GM23338 (cell line): Measurements from ENCODE around the gene SLC22A4. TPM values are rescaled to one million over a fixed set of nuclear protein-coding genes. Genes with fewer than 3 reads are reported as not detected.

Experiments
- ATAC-seq: fragments of 200-7000 bp; cut with Tn5 transposase; 3 replicates; pipeline ENCODE4 v1.9.1; 2020
- DNase-seq: peaks from one replicate; pipeline ENCODE4 v3.0.0-alpha.2; 2015; ENCODE audit warnings: low spot score
- H2AFZ ChIP-seq: fragments of 200-600 bp; sonication (generic); 2 replicates; pipeline ENCODE4 v1.8.0; 2016; ENCODE audit warnings: antibody characterized with exemption, mild to moderate bottlenecking, moderate library complexity
- H3F3A ChIP-seq: fragments of 200-600 bp; sonication (generic); replicated peaks from 2 replicates; pipeline ENCODE4 v1.8.0; 2017; ENCODE audit warnings: antibody characterized with exemption, mixed run types, low read depth
- H3K27ac ChIP-seq: fragments of 200-600 bp; sonication (generic); 2 replicates; pipeline ENCODE4 v1.6.1; 2016; ENCODE audit warnings: low read depth
- H3K27me3 ChIP-seq: fragments of 200-600 bp; sonication (generic); 2 replicates; pipeline ENCODE4 v1.8.0; 2016; ENCODE audit warnings: mild to moderate bottlenecking, mixed run types, moderate library complexity; ENCODE audit not compliant: insufficient read depth
- H3K36me3 ChIP-seq: fragments of 200-600 bp; sonication (generic); 2 replicates; pipeline ENCODE4 v1.8.0; 2016; ENCODE audit warnings: mild to moderate bottlenecking; ENCODE audit not compliant: insufficient read depth
- H3K4me1 ChIP-seq: fragments of 200-600 bp; sonication (generic); 2 replicates; pipeline ENCODE4 v1.8.0; 2016; ENCODE audit warnings: mild to moderate bottlenecking, moderate library complexity; ENCODE audit not compliant: insufficient read depth
- H3K4me2 ChIP-seq: fragments of 200-600 bp; sonication (generic); 2 replicates; pipeline ENCODE4 v1.7.1; 2017; ENCODE audit warnings: mixed run types
- H3K4me3 ChIP-seq: fragments of 200-600 bp; sonication (generic); 2 replicates; pipeline ENCODE4 v1.6.1; 2016; ENCODE audit warnings: mixed run types
- H3K79me2 ChIP-seq: fragments of 200-600 bp; sonication (generic); replicated peaks from 2 replicates; pipeline ENCODE4 v1.8.0; 2017; ENCODE audit warnings: mild to moderate bottlenecking; ENCODE audit not compliant: insufficient read depth
- H3K9me2 ChIP-seq: fragments of 200-600 bp; sonication (generic); 2 replicates; pipeline ENCODE4 v1.8.0; 2017; ENCODE audit not compliant: insufficient read depth
- H4K20me1 ChIP-seq: fragments of 200-600 bp; sonication (generic); replicated peaks from 2 replicates; pipeline ENCODE4 v1.8.0; 2017; ENCODE audit warnings: mild to moderate bottlenecking; ENCODE audit not compliant: insufficient read depth
- H3K27ac Mint-ChIP-seq: 2 replicates; pipeline ENCODE4 v1.8.0; 2020; ENCODE audit warnings: inconsistent platforms, mild to moderate bottlenecking, moderate library complexity, mixed read lengths
- H3K27me3 Mint-ChIP-seq: 3 replicates; pipeline ENCODE4 v1.8.0; 2022; ENCODE audit warnings: low read depth, mild to moderate bottlenecking, moderate library complexity, mixed read lengths, inconsistent platforms; ENCODE audit not compliant: insufficient read depth, poor library complexity
- H3K36me3 Mint-ChIP-seq: 3 replicates; pipeline ENCODE4 v1.8.0; 2021; ENCODE audit warnings: low read depth, mild to moderate bottlenecking, inconsistent platforms, moderate library complexity, mixed read lengths
- H3K4me1 Mint-ChIP-seq: 3 replicates; pipeline ENCODE4 v1.8.0; 2020; ENCODE audit warnings: mild to moderate bottlenecking, inconsistent platforms, mixed read lengths
- H3K4me3 Mint-ChIP-seq: 3 replicates; pipeline ENCODE4 v1.8.0; 2021; ENCODE audit warnings: moderate library complexity, mild to moderate bottlenecking, inconsistent platforms, mixed read lengths
- H3K9me3 Mint-ChIP-seq: 3 replicates; pipeline ENCODE4 v1.8.0; 2020; ENCODE audit warnings: moderate library complexity, mild to moderate bottlenecking, inconsistent platforms, mixed read lengths
- CTCF ChIP-seq, 2 experiments: fragments of 200-600 bp in 1 of 2; sonication (generic) in 1 of 2; conservative IDR thresholded peaks; 2 replicates each; pipeline versions ENCODE4 v1.5.1 to v1.6.1; 2016 to 2017; ENCODE audit warnings: antibody characterized with exemption in 2 of 2, low read depth in 2 of 2, mild to moderate bottlenecking in 2 of 2, moderate library complexity in 1 of 2
- ETS1 ChIP-seq: IDR thresholded peaks from 2 replicates; pipeline ENCODE4 v1.6.1; 2016; ENCODE audit warnings: antibody characterized with exemption
- EZH2 ChIP-seq: fragments of 200-600 bp; sonication (generic); IDR thresholded peaks from one replicate; pipeline ENCODE4 v1.8.0; 2017; ENCODE audit warnings: antibody characterized with exemption, mild to moderate bottlenecking, low read depth; ENCODE audit not compliant: unreplicated experiment
- EZH2phosphoT487 ChIP-seq: fragments of 200-600 bp; sonication (generic); IDR thresholded peaks from one replicate; pipeline ENCODE4 v1.8.1; 2018; ENCODE audit warnings: antibody characterized with exemption; ENCODE audit not compliant: unreplicated experiment
- JUNB ChIP-seq: IDR thresholded peaks from one replicate; pipeline ENCODE4 v1.6.1; 2016; ENCODE audit warnings: antibody characterized with exemption; ENCODE audit not compliant: unreplicated experiment
- NANOG ChIP-seq: IDR thresholded peaks from 2 replicates; pipeline ENCODE4 v1.6.1; 2016; ENCODE audit warnings: antibody characterized with exemption, borderline replicate concordance
- STAT1 ChIP-seq: IDR thresholded peaks from one replicate; pipeline ENCODE4 v1.6.1; 2016; ENCODE audit warnings: antibody characterized with exemption; ENCODE audit not compliant: unreplicated experiment
- ZNF114 ChIP-seq: fragments of 250-450 bp; sonication (Bioruptor Pico); IDR thresholded peaks from 2 replicates; pipeline ENCODE4 v1.5.0; 2020; ENCODE audit warnings: mild to moderate bottlenecking, moderate library complexity
- polyA plus RNA-seq: library from polyadenylated mRNA; unstranded; fragments of >200 nt; fragmentation: Nextera tagmentation; extraction: Ambion mirVana; gene quantifications from 2 replicates; pipeline ENCODE4 v1.2.1, GENCODE V29; 2016
- total RNA-seq: library from RNA; depleted of rRNA; stranded (reverse); fragments of >200 nt; shearing (Covaris generic); gene quantifications from 2 replicates; pipeline ENCODE4 v1.2.3, GENCODE V29; 2014

SLC22A4 gene
- total and polyA plus RNA-seq, 2 experiments from 2014 or later, result 0.28 to 0.40 TPM

GRCh38 chr5:132273631-132274030, 20.6 kb upstream of the SLC22A4 start (continued):
- TF ChIP-seq CTCF (conservative IDR thresholded peaks at IDR 0.05; ENCODE audit: low read depth in 2 of 2) (no peak), STAT1 (no peak), EZH2 (no peak), NANOG (no peak), ETS1 (no peak), EZH2phosphoT487 (no peak), JUNB (no peak)

GRCh38 chr5:132274050-132274792, 20.0 kb upstream of the SLC22A4 start:
- H3K4me3 Mint-ChIP-seq, result no peak overlapping the region
- Histone ChIP-seq H3K4me2 (no peak overlapping the region), H3K27me3 (no peaks in the 10 kb centered on the region), H3F3A (peaks cover 5% of the 10 kb centered on the region; the same call in 1 of the 2 replicates), H3K9me2 (0 out of 2 replicates have a peak, but pooled peaks cover 4% of the 10 kb centered on the region), H2AFZ (no peak overlapping the region), H3K79me2 (no peaks in the 10 kb centered on the region), H3K4me3 (no peak overlapping the region), H3K27ac (no peak overlapping the region), H3K4me1 (0 out of 2 replicates have a peak, but pooled peaks cover 6% of the 10 kb centered on the region), H3K36me3 (no peaks in the 10 kb centered on the region), H4K20me1 (no peaks in the 10 kb centered on the region)
- TF ChIP-seq ZNF114 (CRISPR knock-in tag) (no peak), CTCF (conservative IDR thresholded peaks at IDR 0.05; ENCODE audit: low read depth in 2 of 2) (no peak)
- DNase-seq (no peak), ATAC-seq (peak; percentile 6; the same call in 1 of the 3 replicates)
- peaks cover 28% of the 10 kb centered on the region for H3K4me1 Mint-ChIP-seq
- H3K9me3 Mint-ChIP-seq, result no peaks in the 10 kb centered on the region
- H3K36me3 Mint-ChIP-seq, result no peaks in the 10 kb centered on the region
- no peak overlapping the region for H3K27ac Mint-ChIP-seq
- peaks cover 6% of the 10 kb centered on the region for H3K27me3 Mint-ChIP-seq
